Right lobe of liver (tissue), 6 donors: ENCODE results near the gene KLHL2. TPM values are rescaled to one million over a fixed set of nuclear protein-coding genes. Genes with fewer than 3 reads are reported as not detected.
A peak's percentile ranks its signal among the peaks of the same experiment; 100 is the strongest.
"Not testable (repeated sequence)": the region's sequence is repeated elsewhere in the genome, so short reads cannot be mapped to it uniquely, and the experiment has no call there.

Source experiments
- ATAC-seq, 4 donors: fragments of 200-7000 bp; cut with Tn5 transposase; one replicate each; pipeline ENCODE4 v1.9.1; 2020; ENCODE audit warnings: mild to moderate bottlenecking in 4 of 4, moderate library complexity in 4 of 4
- DNase-seq, 3 donors: peaks; one replicate each; pipeline ENCODE4 v3.0.0-alpha.2; 2020
- H3K27ac ChIP-seq, 3 donors: fragments of 200-600 bp; one replicate each; pipeline ENCODE4 v1.8.0; 2022
- H3K27me3 ChIP-seq, 2 donors: fragments of 200-600 bp; one replicate each; pipeline ENCODE4 v1.8.0; 2022
- H3K36me3 ChIP-seq, 4 donors: fragments of 200-600 bp; sonication (generic) in 1 of 4; one replicate each; pipeline versions ENCODE4 v1.5.1 to v1.8.0; 2017 to 2022; ENCODE audit warnings: control low read depth in 1 of 4
- H3K4me1 ChIP-seq, 4 donors: fragments of 200-600 bp; sonication (generic) in 1 of 4; one replicate each; pipeline versions ENCODE4 v1.5.1 to v1.8.0; 2017 to 2022; ENCODE audit warnings: control low read depth in 1 of 4
- H3K4me3 ChIP-seq, 3 donors: fragments of 200-600 bp; one replicate each; pipeline ENCODE4 v1.8.0; 2022
- H3K9me3 ChIP-seq, 4 donors: fragments of 200-600 bp; sonication (generic) in 1 of 4; one replicate each; pipeline versions ENCODE4 v1.5.1 to v1.8.0; 2017 to 2022; ENCODE audit warnings: control low read depth in 1 of 4
- POLR2A ChIP-seq: fragments of 450-650 bp; IDR thresholded peaks from one replicate; pipeline ENCODE4 v1.6.1; 2017; ENCODE audit warnings: antibody characterized with exemption, mild to moderate bottlenecking
- WGBS: methylation state at CpG from one replicate; pipeline ENCODE4 v1.1.6; 2018; ENCODE audit warnings: low coverage, low lambda C conversion rate; ENCODE audit not compliant: insufficient coverage; ENCODE audit errors: missing lambda C conversion rate; 5-methylcytosine and 5-hydroxymethylcytosine counted together
- intact Hi-C, 2 donors: fragments of 100-400 bp; cut with DNase I; formaldehyde crosslinking; loops; one replicate each; pipeline versions ENCODE4 v1.11.2 to v1.14.1; 2022
- total RNA-seq, 6 experiments: library from RNA; depleted of rRNA in 2 of 6; stranded (reverse); fragments of >200 nt in 2 of 6; fragmentation: NEBNext Ultra II Directional in 3 of 6; extraction: Animal tissue kit (Norgen Biotek cat#: 25700) in 3 of 6; gene quantifications; one replicate each; pipeline versions ENCODE4 v1.1.0 to v1.2.4, GENCODE V29; 2016 to 2023
- TF ChIP-seq, protein P1 (sequence below), 4 donors: fragments of 200-600 bp in 3 of 4; fragments of 450-650 bp in 1 of 4; IDR thresholded peaks; one replicate each; pipeline versions ENCODE4 v1.5.1 to v1.8.0; 2016 to 2022; ENCODE audit warnings: antibody characterized with exemption in 4 of 4, mild to moderate bottlenecking in 2 of 4
- donor health status: DM: no; HTN: yes; CAD: no.
- donor health status: DM: no; HTN: no; CAD: no.
- donor health status: DM: no; HTN: no; CAD: no.
- donor health status: DM: no; HTN: yes; CAD: no.
- donor health status: DM: no; HTN: yes; CAD: no.

Gene KLHL2
- total RNA-seq, 6 experiments from 2014 or later = 15.6 to 25.3 (median 20.3) TPM

DNA sequence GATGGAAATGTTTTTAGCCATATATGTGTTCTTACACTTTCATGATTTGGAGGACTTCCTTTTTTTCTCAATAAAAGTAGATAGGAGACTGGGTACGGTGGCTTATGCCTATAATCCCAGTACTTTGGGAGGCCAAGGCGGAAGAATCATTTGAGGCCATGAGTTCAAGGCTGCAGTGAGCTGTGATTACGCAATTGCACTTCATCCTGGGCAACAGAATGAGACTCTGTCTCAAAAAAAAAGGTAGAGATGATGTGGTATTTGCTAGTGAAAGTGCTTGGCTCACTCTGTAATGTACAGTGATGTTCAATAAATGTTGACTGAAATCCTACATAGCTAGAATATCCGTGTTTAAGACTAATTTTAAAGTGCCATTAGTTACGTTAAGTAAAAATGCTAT is 27.4 kb downstream of the KLHL2 start:
- ATAC-seq = peak in 1 of 4 donors; percentile 21
- no peaks in the 10 kb centered on the region for H3K9me3 ChIP-seq
- H3K27me3 ChIP-seq = no peaks in the 10 kb centered on the region
- no peak overlapping the region for H3K4me3 ChIP-seq
- TF ChIP-seq POLR2A = no peak
- TF ChIP-seq, protein P1, sequence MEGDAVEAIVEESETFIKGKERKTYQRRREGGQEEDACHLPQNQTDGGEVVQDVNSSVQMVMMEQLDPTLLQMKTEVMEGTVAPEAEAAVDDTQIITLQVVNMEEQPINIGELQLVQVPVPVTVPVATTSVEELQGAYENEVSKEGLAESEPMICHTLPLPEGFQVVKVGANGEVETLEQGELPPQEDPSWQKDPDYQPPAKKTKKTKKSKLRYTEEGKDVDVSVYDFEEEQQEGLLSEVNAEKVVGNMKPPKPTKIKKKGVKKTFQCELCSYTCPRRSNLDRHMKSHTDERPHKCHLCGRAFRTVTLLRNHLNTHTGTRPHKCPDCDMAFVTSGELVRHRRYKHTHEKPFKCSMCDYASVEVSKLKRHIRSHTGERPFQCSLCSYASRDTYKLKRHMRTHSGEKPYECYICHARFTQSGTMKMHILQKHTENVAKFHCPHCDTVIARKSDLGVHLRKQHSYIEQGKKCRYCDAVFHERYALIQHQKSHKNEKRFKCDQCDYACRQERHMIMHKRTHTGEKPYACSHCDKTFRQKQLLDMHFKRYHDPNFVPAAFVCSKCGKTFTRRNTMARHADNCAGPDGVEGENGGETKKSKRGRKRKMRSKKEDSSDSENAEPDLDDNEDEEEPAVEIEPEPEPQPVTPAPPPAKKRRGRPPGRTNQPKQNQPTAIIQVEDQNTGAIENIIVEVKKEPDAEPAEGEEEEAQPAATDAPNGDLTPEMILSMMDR (IDR thresholded peaks at IDR 0.05) = no peak
- no peak for DNase-seq
- WGBS = 88% methylated on average over 5 of the region's 5 CpGs
- no peaks in the 10 kb centered on the region for H3K36me3 ChIP-seq
- intact Hi-C loops = no loop called here
- peaks cover 0 to 6% (median 0%) of the 10 kb centered on the region in 4 donors for H3K4me1 ChIP-seq
- no peak overlapping the region for H3K27ac ChIP-seq

- intact Hi-C loops, H3K27ac ChIP-seq, H3K36me3 ChIP-seq, ATAC-seq, H3K4me1 ChIP-seq, DNase-seq, H3K9me3 ChIP-seq, H3K27me3 ChIP-seq, H3K4me3 ChIP-seq: not testable (repeated sequence)
- WGBS = no CpG with 5 or more reads among the region's 1 CpG
Observed at GRCh38 chr4:165236852-165237251, 29.5 kb downstream of the KLHL2 start.

DNA sequence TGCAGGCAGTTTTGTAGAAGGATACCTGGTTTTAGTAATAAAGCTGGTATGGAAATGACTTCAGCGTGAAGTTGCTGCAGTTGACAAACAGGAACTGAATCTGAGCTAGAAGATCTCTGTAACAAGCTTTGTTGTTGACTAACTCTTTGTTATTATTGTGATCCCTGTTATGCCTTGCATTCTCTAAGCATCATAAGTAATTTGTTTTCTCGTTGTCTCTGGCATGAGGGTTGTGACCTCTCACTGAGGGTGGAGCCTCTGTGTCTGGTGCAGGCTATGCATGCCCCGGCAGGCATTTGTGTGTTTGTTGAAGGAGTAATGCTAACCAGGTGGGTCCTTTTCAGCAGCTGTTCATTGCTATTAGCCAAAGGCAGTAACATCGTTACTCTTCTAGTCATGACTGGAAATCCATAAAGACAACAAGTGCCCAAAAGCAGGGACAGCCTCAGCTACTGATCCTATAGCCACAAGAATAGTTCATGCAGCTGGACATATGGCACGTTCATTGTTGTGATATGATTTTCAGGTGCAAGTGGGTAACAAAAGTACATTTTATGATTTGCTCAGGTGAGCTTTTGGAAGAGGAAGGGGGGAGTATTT is 30.8 kb downstream of the KLHL2 start:
- H3K27me3 ChIP-seq, intact Hi-C loops, H3K4me1 ChIP-seq, H3K27ac ChIP-seq, DNase-seq, H3K36me3 ChIP-seq, H3K4me3 ChIP-seq, H3K9me3 ChIP-seq: not testable (repeated sequence)
- peak in 2 of 4 donors; percentile 28 to 35 for ATAC-seq
- WGBS = 59% methylated on average over 3 of the region's 5 CpGs

GRCh38 chr4:165240761-165241160 is 33.4 kb downstream of the KLHL2 start:
- H3K4me3 ChIP-seq, H3K27ac ChIP-seq, H3K9me3 ChIP-seq, DNase-seq, intact Hi-C loops, ATAC-seq, H3K36me3 ChIP-seq, H3K27me3 ChIP-seq: not testable (repeated sequence)
- H3K4me1 ChIP-seq = peaks cover 0 to 12% (median 0%) of the 10 kb centered on the region in 4 donors

- H3K4me3 ChIP-seq, H3K27ac ChIP-seq, H3K36me3 ChIP-seq, H3K9me3 ChIP-seq, DNase-seq, H3K27me3 ChIP-seq, intact Hi-C loops: not testable (repeated sequence)
- WGBS = 83% methylated on average over 2 of the region's 2 CpGs
- peak in 2 of 4 donors; percentile 21 to 25 for ATAC-seq
- H3K4me1 ChIP-seq = peaks cover 0 to 12% (median 0%) of the 10 kb centered on the region in 4 donors
Observed at GRCh38 chr4:165244148-165244547, 36.8 kb downstream of the KLHL2 start.

DNA sequence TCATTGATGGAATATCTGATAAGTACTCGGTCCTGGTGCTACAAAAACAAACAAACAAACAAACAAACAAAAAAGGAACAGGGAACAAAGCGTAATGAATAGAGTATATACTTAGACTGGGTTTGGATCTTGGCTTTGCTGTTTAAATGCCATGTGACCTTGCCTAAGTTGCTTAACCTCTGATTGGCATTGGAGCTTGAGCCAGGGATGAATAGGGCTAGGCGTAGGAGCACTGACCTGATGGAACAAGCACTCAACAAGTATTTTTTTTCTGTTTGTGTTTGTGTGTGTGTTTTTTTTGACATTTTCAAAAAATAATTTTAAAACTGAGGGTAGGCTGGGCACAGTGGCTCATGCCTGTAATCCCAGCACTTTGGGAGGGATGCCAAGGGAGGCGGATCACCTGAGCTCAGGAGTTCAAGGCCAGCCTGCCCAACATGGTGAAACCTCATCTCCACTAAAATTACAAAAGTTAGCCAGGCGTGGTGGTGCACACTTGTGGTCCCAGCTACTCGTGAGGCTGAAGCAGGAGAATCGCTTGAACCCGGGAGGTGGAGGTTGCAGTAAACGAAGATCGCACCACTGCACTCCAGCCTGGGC is 37.3 kb downstream of the KLHL2 start:
- 55% methylated on average over 6 of the region's 10 CpGs for WGBS
- H3K27me3 ChIP-seq, H3K4me3 ChIP-seq, H3K9me3 ChIP-seq, intact Hi-C loops, H3K27ac ChIP-seq, H3K36me3 ChIP-seq: not testable (repeated sequence)
- peak; percentile 94 to 99 (median 97) for ATAC-seq
- peak in 1 of 3 donors; percentile 66 for DNase-seq
- H3K4me1 ChIP-seq = peaks cover 0 to 12% (median 0%) of the 10 kb centered on the region in 4 donors

DNA sequence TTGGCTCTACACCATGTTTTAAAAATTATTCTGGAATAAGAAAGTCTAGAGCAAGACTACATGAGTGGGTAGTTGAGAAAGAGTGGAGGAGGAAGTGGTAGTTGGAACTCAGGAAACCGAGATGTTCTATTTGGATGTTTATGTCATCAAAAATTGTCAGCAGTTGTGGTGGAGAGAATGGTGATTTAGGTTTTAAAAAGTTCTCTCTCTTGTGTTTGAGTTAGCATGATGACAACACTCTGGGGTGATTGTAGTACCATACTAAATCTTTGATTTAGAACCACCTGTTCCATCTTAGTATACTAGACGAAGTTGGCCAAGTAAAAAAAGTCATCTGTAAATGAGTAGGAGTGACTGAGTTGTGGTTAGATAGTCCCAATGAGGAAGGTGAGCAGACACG is 40.7 kb downstream of the KLHL2 start:
- Histone ChIP-seq H3K27me3 (no peaks in the 10 kb centered on the region), H3K27ac (no peak overlapping the region), H3K4me3 (no peak overlapping the region), H3K36me3 (no peaks in the 10 kb centered on the region), H3K9me3 (no peaks in the 10 kb centered on the region), H3K4me1 (peaks cover 0 to 12% (median 0%) of the 10 kb centered on the region in 4 donors)
- intact Hi-C loops = no loop called here
- 56% methylated on average over 3 of the region's 3 CpGs for WGBS
- ATAC-seq (peak in 2 of 4 donors; percentile 8 to 12), DNase-seq (no peak)
- no peak for TF ChIP-seq POLR2A
- TF ChIP-seq, protein P1 (IDR thresholded peaks at IDR 0.05) = no peak

DNA sequence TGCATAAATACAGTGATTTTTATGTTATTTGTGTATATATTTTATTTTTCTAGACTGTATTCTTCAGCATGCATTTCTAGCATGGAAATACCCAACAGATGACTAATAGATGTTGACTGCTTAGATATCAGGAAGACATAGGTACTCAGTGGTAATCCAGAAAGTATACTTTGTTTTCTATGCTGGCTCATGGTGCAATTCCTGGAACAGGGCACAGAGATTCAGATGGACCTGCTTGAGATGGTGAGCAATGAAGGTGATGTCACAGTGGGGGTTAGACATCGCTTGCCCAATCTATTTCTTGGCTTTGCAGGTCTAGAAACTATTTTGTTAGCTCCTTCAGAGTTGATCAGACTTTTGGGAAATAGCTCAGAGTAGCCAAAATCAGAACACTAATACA is 41.5 kb downstream of the KLHL2 start:
- H3K27me3 ChIP-seq, intact Hi-C loops, H3K4me3 ChIP-seq, H3K36me3 ChIP-seq, H3K9me3 ChIP-seq, H3K27ac ChIP-seq, DNase-seq: not testable (repeated sequence)
- peak in 1 of 4 donors; percentile 56 for ATAC-seq
- WGBS = 100% methylated on average over 1 of the region's 1 CpG
- H3K4me1 ChIP-seq = peaks cover 0 to 12% (median 0%) of the 10 kb centered on the region in 4 donors

GRCh38 chr4:165254771-165255170 is 47.4 kb downstream of the KLHL2 start:
- H3K36me3 ChIP-seq, H3K27me3 ChIP-seq, H3K4me3 ChIP-seq, H3K9me3 ChIP-seq, DNase-seq, ATAC-seq, intact Hi-C loops: not testable (repeated sequence)
- WGBS = 83% methylated on average over 3 of the region's 3 CpGs
- Histone ChIP-seq H3K27ac (peak overlapping the region in 1 of 3 donors; percentile 58), H3K4me1 (peaks cover 0 to 21% (median 7%) of the 10 kb centered on the region in 4 donors)
